ENCODE results near the gene INTS14. TPM values are rescaled to one million over a fixed set of nuclear protein-coding genes. Genes with fewer than 3 reads are reported as not detected.

The INTS14 gene
- total RNA-seq (2014; rRNA removed; shearing (Covaris generic)), result 35.8 and 35.9 TPM in 2 replicates

DNA sequence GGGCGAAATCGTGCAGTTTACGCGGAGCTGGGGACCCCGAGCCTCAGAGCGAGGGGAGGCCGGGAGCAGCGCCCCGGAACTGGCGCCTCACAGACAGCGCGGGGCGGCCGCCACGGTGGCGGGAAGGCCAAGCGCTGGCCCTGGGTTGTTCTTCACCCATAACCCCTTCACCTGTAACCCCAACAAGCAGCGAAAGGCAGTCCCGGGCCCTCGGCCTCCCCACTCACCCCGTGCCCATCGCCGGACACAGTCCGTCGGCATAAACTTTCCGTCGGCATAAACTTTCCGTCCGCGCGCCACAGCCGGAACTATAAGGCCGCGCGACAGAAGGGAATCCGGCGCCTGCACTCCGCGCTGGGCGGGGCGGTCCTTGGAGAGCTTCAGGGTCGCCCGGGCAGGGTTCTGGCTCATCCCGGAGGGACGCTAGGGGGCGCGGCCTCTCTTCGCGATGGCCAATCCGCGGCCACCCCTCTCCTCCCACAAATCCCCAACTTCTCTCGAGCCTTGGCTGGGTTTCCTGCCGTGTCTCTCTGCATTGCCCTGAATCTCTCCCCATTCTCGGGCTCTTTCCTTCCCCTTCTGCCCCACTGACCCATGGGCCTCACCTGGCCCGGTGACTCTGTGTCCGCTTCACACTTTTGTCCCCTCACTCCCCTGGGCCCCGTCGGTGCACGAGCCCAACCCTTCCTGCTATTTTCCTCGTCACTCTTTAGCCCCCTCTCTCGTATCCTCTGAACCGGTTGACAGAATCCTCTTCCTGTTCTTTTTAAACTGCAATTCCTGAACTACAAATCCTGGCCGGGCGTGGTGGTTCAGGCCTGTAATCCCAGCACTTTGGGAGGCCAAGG, at the start of gene INTS14:
TSS of gene INTS14 (minus strand) at position 261 of the 848 bp plus-strand sequence. CDS start 3,751 bp downstream, outside the sequence.
- peak within 1 kb of the TSS; percentile 83 for H3K4me3 ChIP-seq (ENCODE audit: insufficient read depth, low read depth, low read length)
- H3K36me3 ChIP-seq (replicated peaks; ENCODE audit: control insufficient read depth, insufficient read depth, low read length), result no peaks in the 10 kb centered on the region
- H3K27me3 ChIP-seq (ENCODE audit: control insufficient read depth, insufficient read depth, low read length), result no peaks in the 10 kb centered on the region
- DNase-seq, result peak; percentile 97

DNA sequence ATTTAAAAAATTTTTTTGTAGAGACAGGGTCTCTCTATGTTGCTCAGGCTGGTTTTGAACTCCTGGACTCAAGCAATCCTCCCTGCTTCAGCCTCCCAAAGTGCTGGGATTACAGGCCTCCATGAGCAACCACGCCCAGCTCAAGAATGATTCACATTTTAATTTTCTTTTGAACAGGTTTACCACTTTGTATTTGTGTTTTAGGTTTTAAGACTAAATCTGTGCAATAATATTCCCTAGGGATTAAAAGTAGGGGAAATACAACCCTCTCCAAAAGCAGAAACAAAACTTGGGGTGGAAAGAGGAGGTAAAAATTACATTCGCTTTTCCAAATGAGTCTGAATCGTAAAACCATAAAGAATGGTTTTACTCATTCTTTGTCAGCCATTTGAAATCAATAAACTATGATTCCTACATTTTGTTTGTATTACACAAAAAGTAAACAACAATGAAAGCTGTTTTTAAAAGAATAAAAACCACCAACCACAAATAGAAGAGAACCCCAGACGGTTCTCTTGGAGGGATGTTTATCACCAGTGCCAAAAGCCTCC, 48.6 kb upstream of the INTS14 start:
- Histone ChIP-seq H3K4me3 (ENCODE audit: insufficient read depth, low read depth, low read length) (no peak overlapping the region), H3K27me3 (ENCODE audit: control insufficient read depth, insufficient read depth, low read length) (no peaks in the 10 kb centered on the region), H3K36me3 (replicated peaks; ENCODE audit: control insufficient read depth, insufficient read depth, low read length) (no peaks in the 10 kb centered on the region)
- DNase-seq, result no peak

DNA sequence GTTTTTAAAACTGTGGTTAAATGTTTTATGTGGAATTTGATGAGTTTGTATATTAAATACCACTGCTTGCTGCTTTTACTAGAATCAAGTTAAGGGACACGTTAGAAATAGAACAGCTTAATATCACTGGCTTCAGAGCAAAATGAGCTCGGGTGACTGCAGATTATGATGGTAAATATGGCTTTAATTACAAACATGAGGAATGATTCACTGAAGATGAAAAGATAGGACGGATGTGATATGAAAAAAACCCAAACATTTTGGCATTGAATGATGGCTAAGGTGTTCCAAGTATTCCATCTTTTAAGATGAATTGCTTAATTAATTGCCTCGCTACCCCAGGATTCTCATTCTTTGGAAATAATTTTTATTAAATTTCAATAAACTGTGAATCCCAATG, 44.5 kb upstream of the INTS14 start:
- no peak for DNase-seq
- no peaks in the 10 kb centered on the region for H3K27me3 ChIP-seq (ENCODE audit: control insufficient read depth, insufficient read depth, low read length)
- H3K4me3 ChIP-seq (ENCODE audit: insufficient read depth, low read depth, low read length), result no peak overlapping the region
- no peaks in the 10 kb centered on the region for H3K36me3 ChIP-seq (replicated peaks; ENCODE audit: control insufficient read depth, insufficient read depth, low read length)

DNA sequence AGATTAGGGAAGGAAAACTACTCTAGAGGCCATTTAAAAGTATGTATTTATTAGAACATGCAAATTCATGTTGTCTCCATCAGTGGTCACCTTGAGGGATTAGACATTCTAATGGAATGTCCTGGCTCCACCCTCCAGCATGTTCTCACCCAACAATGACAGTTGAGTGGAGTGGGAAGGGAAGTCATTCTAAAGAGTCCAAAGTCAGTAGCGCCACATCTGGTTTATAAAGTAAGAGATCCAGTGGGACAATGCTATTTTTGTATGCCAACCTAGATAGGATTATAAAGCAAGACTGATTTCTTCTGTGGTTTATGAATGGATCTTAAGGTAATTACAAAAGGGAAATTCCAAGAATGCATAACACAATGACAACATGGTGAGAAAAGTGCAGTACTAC, 44.1 kb upstream of the INTS14 start:
- Histone ChIP-seq H3K27me3 (ENCODE audit: control insufficient read depth, insufficient read depth, low read length) (no peaks in the 10 kb centered on the region), H3K4me3 (ENCODE audit: insufficient read depth, low read depth, low read length) (no peak overlapping the region), H3K36me3 (replicated peaks; ENCODE audit: control insufficient read depth, insufficient read depth, low read length) (no peaks in the 10 kb centered on the region)
- DNase-seq, result no peak

DNA sequence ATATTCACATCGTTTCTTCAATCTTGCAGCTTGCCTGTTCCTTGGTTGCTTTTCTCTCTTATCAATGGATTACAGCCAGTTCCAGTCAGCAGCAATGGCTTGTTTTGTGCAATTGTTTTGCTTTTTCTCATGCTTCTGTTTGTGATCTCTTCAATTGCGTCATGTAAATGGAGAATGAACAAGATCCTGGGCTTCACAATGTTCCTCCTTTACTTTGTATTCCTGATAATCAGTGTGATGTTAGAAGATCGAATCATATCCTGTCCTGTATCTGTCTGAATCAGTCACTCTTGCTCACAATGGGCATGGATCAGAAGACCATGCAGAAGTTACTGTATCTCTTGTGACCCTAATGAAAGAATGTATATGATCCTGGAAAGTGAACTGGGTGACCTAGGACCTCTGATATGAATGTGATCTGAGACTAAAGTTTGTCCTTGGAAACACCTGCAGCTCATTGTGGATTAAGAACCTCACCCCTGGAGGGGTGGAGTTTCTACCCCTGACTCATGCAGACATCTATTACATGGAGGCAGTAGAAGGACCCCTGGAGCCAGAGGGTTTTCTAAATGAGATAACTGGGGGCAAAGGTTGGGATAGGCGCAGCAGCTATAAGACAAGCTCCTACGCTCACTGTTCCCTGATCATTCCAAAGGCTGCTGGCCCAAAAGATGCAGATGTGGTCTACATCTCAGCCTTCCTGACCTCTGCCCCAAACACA, 43.0 kb upstream of the INTS14 start:
- no peaks in the 10 kb centered on the region for H3K36me3 ChIP-seq (replicated peaks; ENCODE audit: control insufficient read depth, insufficient read depth, low read length)
- no peak for DNase-seq
- H3K27me3 ChIP-seq (ENCODE audit: control insufficient read depth, insufficient read depth, low read length), result no peaks in the 10 kb centered on the region
- no peak overlapping the region for H3K4me3 ChIP-seq (ENCODE audit: insufficient read depth, low read depth, low read length)

DNA sequence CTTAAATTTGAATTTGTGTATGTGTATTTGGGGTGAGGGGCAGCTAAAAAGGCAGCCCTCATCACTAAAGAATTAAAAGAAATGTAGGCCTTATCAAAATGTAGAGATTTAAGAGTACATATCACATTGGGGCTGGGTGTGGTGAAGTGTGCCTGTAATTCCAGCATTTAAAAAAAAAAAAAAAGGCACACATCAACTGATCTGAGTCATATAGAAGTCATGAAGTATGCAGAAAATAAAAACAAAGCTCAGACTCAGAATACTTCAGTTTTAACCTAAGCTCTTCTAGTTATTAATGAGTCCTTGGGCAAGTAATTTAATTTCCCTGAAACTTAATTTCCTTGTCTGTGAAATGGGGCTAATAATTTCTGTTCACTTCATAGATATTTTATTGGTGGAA, 42.4 kb upstream of the INTS14 start:
- no peak for DNase-seq
- no peaks in the 10 kb centered on the region for H3K27me3 ChIP-seq (ENCODE audit: control insufficient read depth, insufficient read depth, low read length)
- no peaks in the 10 kb centered on the region for H3K36me3 ChIP-seq (replicated peaks; ENCODE audit: control insufficient read depth, insufficient read depth, low read length)
- no peak overlapping the region for H3K4me3 ChIP-seq (ENCODE audit: insufficient read depth, low read depth, low read length)

DNA sequence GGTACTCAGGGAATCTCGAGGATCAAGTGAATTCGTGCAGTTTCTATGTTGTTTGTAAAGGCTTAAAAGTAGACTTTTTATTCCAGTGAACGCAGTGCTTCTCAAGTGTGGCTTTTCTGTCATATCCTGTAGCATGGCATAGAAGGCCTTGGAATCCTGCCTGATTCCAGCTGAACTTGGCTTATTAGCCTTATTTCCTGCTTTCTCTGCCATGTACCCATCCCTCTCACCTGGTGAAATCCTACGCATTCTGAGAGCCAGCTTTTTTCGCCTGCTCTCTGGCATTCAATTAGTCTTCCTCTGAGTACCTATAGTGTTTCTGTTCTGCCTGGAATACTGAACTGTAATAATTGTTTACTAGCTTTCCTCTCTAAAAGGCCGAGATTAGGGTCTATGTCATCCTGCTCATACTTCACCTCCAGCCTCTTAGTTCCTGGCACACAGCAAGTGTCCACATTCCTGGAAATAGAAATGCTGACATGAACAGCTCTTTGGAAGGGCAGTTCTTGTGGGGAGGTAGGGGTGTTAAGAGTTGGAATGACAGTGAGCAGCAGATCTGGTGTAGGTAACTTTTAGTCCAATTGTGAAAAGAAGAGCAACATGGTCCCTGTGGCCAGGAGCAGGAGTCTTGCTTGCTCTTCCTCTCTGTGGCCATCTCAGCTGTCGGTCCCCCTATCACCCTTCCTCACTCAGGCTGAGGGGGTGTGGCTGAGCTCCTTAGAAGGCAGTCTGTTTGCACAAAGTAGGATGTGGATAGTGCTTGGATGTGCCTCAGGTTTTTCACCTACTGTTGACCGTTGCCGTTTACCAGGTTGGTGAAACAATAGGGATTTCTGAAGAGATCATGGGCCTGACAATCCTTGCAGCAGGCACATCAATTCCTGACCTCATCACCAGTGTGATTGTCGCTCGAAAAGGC, 41.2 kb upstream of the INTS14 start:
- Histone ChIP-seq H3K36me3 (replicated peaks; ENCODE audit: control insufficient read depth, insufficient read depth, low read length) (no peaks in the 10 kb centered on the region), H3K4me3 (ENCODE audit: insufficient read depth, low read depth, low read length) (no peak overlapping the region), H3K27me3 (ENCODE audit: control insufficient read depth, insufficient read depth, low read length) (no peaks in the 10 kb centered on the region)
- DNase-seq, result no peak

DNA sequence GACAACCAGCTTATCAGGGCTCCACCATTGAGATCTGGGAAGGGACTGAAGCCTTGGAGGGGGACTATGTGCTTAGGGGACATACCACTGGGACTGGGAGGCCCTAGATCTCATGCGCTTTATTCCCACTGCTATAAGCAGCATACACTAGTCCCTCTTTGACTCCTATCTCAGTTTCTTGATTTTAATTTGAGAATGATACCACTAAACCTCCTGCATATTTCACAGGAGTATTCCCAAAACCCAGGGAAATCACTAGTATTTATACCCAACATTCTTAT, 40.1 kb upstream of the INTS14 start:
- Histone ChIP-seq H3K36me3 (replicated peaks; ENCODE audit: control insufficient read depth, insufficient read depth, low read length) (no peaks in the 10 kb centered on the region), H3K4me3 (ENCODE audit: insufficient read depth, low read depth, low read length) (no peak overlapping the region), H3K27me3 (ENCODE audit: control insufficient read depth, insufficient read depth, low read length) (no peaks in the 10 kb centered on the region)
- DNase-seq, result no peak

DNA sequence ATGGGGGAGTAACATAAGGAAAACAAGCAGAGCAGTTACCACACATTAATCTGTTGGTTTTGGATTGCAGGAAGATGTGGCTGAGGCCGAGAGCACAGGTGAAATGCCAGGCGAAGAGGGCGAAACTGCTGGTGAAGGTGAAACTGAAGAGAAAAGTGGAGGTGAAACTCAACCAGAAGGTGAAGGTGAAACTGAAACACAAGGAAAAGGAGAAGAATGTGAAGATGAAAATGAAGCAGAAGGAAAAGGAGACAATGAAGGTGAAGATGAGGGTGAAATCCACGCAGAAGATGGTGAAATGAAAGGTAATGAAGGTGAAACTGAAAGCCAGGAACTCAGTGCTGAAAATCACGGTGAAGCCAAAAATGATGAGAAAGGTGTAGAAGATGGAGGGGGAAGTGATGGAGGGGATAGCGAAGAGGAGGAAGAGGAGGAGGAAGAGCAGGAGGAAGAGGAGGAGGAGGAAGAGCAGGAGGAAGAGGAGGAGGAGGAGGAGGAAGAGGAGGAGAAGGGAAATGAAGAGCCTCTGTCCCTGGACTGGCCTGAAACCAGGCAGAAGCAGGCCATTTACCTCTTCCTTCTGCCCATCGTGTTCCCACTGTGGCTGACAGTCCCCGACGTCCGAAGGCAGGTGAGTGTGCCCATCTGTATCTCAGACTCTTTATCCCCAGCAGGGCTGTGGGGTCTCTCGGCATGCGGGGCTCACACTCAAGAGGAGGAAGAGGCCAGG, 39.5 kb upstream of the INTS14 start:
- H3K27me3 ChIP-seq (ENCODE audit: control insufficient read depth, insufficient read depth, low read length), result no peaks in the 10 kb centered on the region
- no peaks in the 10 kb centered on the region; the same call in 1 of the 2 replicates for H3K36me3 ChIP-seq (replicated peaks; ENCODE audit: control insufficient read depth, insufficient read depth, low read length)
- no peak for DNase-seq
- H3K4me3 ChIP-seq (ENCODE audit: insufficient read depth, low read depth, low read length), result no peak overlapping the region

DNA sequence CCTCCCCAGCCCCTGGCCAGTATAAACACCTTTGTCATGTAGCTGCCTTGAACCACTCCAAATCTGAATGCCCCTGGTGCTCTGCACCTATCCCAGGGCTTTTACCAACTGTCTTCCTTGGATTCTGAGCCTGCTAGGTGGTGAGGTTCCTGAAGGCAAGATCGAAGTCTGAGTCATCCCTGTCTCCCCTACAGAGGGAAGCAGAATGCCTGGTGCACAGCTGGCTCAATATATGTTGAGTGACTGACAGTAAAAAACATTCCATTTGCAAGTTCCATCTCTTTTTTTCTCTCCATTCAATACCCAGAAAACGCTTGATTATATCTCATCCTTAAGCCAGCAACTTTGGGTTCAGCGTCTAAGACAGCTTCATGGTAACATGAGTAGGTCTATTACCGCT, 35.6 kb upstream of the INTS14 start:
- H3K27me3 ChIP-seq (ENCODE audit: control insufficient read depth, insufficient read depth, low read length), result no peaks in the 10 kb centered on the region
- no peak overlapping the region for H3K4me3 ChIP-seq (ENCODE audit: insufficient read depth, low read depth, low read length)
- no peaks in the 10 kb centered on the region; the same call in 1 of the 2 replicates for H3K36me3 ChIP-seq (replicated peaks; ENCODE audit: control insufficient read depth, insufficient read depth, low read length)
- DNase-seq, result no peak

DNA sequence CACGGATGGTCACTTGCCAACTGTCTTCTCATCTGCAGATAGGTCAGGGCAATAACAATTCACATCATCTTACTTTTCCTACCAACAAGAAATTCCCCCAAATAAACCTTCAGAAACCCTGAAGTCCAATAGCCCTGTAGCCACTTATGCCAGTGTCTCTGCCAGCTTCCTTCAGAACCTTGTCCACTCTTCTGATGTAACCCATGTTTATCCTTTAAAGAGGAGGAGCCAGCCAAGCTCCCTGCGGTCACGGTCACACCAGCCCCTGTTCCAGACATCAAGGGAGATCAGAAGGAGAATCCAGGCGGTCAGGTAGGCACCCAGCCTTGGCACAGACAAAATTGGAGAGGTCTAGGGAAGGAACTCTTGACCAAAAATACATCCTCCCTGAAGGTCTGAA, 34.5 kb upstream of the INTS14 start:
- Histone ChIP-seq H3K4me3 (ENCODE audit: insufficient read depth, low read depth, low read length) (no peak overlapping the region), H3K27me3 (ENCODE audit: control insufficient read depth, insufficient read depth, low read length) (no peaks in the 10 kb centered on the region), H3K36me3 (replicated peaks; ENCODE audit: control insufficient read depth, insufficient read depth, low read length) (no peaks in the 10 kb centered on the region; the same call in 1 of the 2 replicates)
- DNase-seq, result no peak

DNA sequence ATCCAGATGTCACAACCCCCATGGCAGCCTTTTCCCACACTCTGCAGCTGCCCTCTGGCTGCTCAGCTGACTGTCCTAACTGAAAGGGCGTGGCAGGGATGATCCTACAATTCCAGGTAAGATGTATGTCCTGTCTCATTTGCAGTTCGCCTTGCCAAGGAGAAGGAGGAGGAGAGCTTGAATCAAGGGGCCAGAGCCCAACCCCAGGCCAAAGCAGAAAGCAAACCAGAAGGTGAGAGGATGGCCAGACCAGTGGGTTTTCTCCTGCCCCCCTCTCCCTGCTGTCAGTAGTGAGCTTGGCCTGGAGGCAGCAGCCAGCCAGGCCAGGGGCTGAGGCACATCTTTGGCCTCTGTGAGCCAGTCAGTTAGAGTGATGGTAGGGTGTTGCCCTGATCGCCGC, 33.4 kb upstream of the INTS14 start:
- H3K4me3 ChIP-seq (ENCODE audit: insufficient read depth, low read depth, low read length), result no peak overlapping the region
- no peaks in the 10 kb centered on the region for H3K27me3 ChIP-seq (ENCODE audit: control insufficient read depth, insufficient read depth, low read length)
- H3K36me3 ChIP-seq (replicated peaks; ENCODE audit: control insufficient read depth, insufficient read depth, low read length), result no peaks in the 10 kb centered on the region; the same call in 1 of the 2 replicates
- DNase-seq, result no peak

DNA sequence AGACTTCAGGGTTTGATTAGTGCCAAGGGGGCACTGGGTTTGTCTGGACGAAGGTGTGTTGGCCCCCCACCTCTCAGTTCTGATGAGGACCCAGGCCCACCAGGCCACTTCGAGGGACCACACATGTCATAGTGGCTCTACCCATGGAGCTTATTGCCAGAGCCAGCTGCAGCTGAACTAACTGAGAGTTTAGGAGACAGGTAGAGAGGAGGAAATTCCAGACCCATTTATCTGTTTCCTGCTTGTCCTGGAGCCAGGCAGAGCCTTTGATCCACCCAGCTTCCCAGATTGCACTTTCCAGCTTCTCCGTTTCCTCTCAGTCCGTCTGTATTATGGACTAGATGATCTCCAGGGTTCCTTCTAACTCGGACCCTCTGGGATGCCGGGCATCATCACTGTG, 31.7 kb upstream of the INTS14 start:
- no peak overlapping the region for H3K4me3 ChIP-seq (ENCODE audit: insufficient read depth, low read depth, low read length)

More for the DNA sequence above, 31.7 kb upstream of the INTS14 start:
- Histone ChIP-seq H3K36me3 (replicated peaks; ENCODE audit: control insufficient read depth, insufficient read depth, low read length) (no peaks in the 10 kb centered on the region; the same call in 1 of the 2 replicates), H3K27me3 (ENCODE audit: control insufficient read depth, insufficient read depth, low read length) (no peaks in the 10 kb centered on the region)
- no peak for DNase-seq

Measured in H7 (cell line).